ENCODE data around the gene USP14. TPM values are rescaled to one million over a fixed set of nuclear protein-coding genes. Genes with fewer than 3 reads are reported as not detected.

The USP14 gene
- total and polyA plus RNA-seq, 2 of the 8 experiments (the other 6 are each of a cell fraction or from before 2014, with no cell fraction given): 14.8 to 91.1 TPM

DNA sequence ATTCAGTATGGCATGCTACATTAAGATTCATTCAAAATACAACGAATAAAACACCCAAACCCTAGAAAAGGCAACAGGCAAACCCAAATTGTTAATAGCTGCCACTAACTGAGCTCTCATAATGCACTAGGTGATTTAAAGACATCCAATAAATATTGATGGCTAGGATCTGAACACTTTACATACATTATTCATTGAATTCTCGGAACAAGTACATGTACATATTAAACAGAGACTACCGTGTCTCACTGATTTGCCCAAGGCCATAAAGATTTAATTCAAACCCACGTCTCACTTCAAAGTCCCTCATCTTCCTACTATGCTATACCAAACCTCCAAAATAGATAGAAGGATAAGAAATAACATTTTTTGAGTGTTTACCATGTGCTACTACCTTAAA, 67.4 kb downstream of the USP14 start:
- Histone ChIP-seq H3K4ac (replicated peaks; ENCODE audit: insufficient read length, low read depth, low read length) (no peak overlapping the region), H4K5ac (ENCODE audit: insufficient read length, low read depth, low read length) (no peak overlapping the region), H4K20me1 (replicated peaks in 1 of 2; ENCODE audit: control insufficient read depth in 1 of 2, insufficient read depth in 2 of 2, low read length in 2 of 2) (no peaks in the 10 kb centered on the region), H3K79me2 (ENCODE audit: control insufficient read depth in 1 of 2, insufficient read depth in 2 of 2, low read length in 2 of 2) (no peaks in the 10 kb centered on the region), H2BK12ac (ENCODE audit: low read depth, low read length) (no peak overlapping the region), H3K4me3 (ENCODE audit: extremely low read depth in 1 of 4, insufficient read depth in 2 of 4, low read depth in 3 of 4, low read length in 4 of 4) (no peak overlapping the region), H2BK120ac (replicated peaks; ENCODE audit: low read depth, low read length) (no peak overlapping the region), H3K56ac (replicated peaks; ENCODE audit: insufficient read length, low read depth, low read length) (no peak overlapping the region), H3K4me2 (ENCODE audit: insufficient read depth in 1 of 2, low read depth in 2 of 2, low read length in 2 of 2) (no peak overlapping the region), H3K27me3 (replicated peaks in 1 of 4; ENCODE audit: control insufficient read depth in 3 of 4, extremely low read depth in 1 of 4, insufficient read depth in 3 of 4, low read length in 3 of 4) (no peaks in the 10 kb centered on the region), H3K23ac (ENCODE audit: insufficient read length) (no peak overlapping the region), H2BK15ac (ENCODE audit: low read length) (no peak overlapping the region), H2AFZ (ENCODE audit: low read length) (no peak overlapping the region), H4K8ac (ENCODE audit: extremely low read depth, insufficient read depth, low read length) (no peak overlapping the region), H2AK5ac (ENCODE audit: low read depth, low read length) (no peak overlapping the region), H2BK5ac (ENCODE audit: low read depth, low read length) (no peak overlapping the region), H3K9me3 (ENCODE audit: insufficient read depth in 2 of 2, low read depth in 1 of 2, low read length in 1 of 2) (no peaks in the 10 kb centered on the region), H3K23me2 (ENCODE audit: low read depth, low read length) (no peaks in the 10 kb centered on the region), H3K4me1 (replicated peaks in 1 of 4; ENCODE audit: control insufficient read depth in 3 of 4, insufficient read depth in 4 of 4, low read length in 3 of 4) (no peaks in the 10 kb centered on the region), H2BK20ac (ENCODE audit: low read length) (no peak overlapping the region), H4K91ac (replicated peaks; ENCODE audit: insufficient read length, low read length) (no peak overlapping the region), H3K27ac (ENCODE audit: low read depth, low read length) (no peak overlapping the region), H3K79me1 (ENCODE audit: low read depth, low read length) (no peaks in the 10 kb centered on the region), H3K18ac (ENCODE audit: extremely low read depth, low read length) (no peak overlapping the region), H3K14ac (ENCODE audit: insufficient read length) (no peak overlapping the region), H3K9ac (replicated peaks in 1 of 4; ENCODE audit: extremely low read depth in 1 of 4, low read depth in 3 of 4, low read length in 3 of 4) (no peak overlapping the region), H3K36me3 (ENCODE audit: control insufficient read depth in 2 of 4, insufficient read depth in 4 of 4, low read length in 3 of 4) (peaks cover 14 to 45% (median 33%) of the 10 kb centered on the region in 4 experiments)
- TF ChIP-seq BCL11A (IDR thresholded peaks at IDR 0.05; ENCODE audit: low read depth in 2 of 2, low read length in 2 of 2): no peak
- TF ChIP-seq SP4 (IDR thresholded peaks at IDR 0.05; ENCODE audit: low read length): no peak
- TF ChIP-seq SRF (IDR thresholded peaks at IDR 0.05; ENCODE audit: low read depth, low read length): no peak
- no peak for TF ChIP-seq SIN3A (conservative IDR thresholded peaks at IDR 0.05 in 1 of 2, IDR thresholded peaks at IDR 0.05 in 1 of 2; ENCODE audit: low read depth in 1 of 2, low read length in 2 of 2)
- ChIA-PET CTCF (ENCODE audit: partially characterized antibody) (no interaction called here), POLR2A (ENCODE audit: partially characterized antibody) (interaction anchor here (0.6 to 1.0 kb wide), 2 partner anchors 12 to 16 kb away, joined by 3 read pairs; no protein-coding TSS in a partner anchor)
- FAIRE-seq (no peak), DNase-seq (ENCODE audit: low read depth in 1 of 2, low spot score in 2 of 2) (no peak)
- WGBS, 2 experiments (ENCODE audit: extremely low coverage in 1 of 2, insufficient coverage in 1 of 2, insufficient read length in 1 of 2, insufficient replicate concordance in 2 of 2, low coverage in 1 of 2, low lambda C conversion rate in 2 of 2, missing lambda C conversion rate in 1 of 2): 87% methylated on average over 4 of the region's 4 CpGs; no CpG with 5 or more reads in 1 of the 2 experiments
